Right atrium auricular region (tissue), 2 donors: ENCODE results near the gene IL31. TPM values are rescaled to one million over a fixed set of nuclear protein-coding genes. Genes with fewer than 3 reads are reported as not detected.

Experiments
- DNase-seq: peaks from one replicate; pipeline ENCODE4 v3.0.0-alpha.2; 2019; ENCODE audit warnings: low spot score
- H3K27ac ChIP-seq, 2 donors: fragments of 200-600 bp; sonication (generic); 1 replicate in 1 of 2; 2 replicates in 1 of 2; pipeline ENCODE4 v1.5.1; 2016 to 2019
- H3K27me3 ChIP-seq, 2 donors: fragments of 200-600 bp; sonication (generic); one replicate each; pipeline versions ENCODE4 v1.5.1 to v1.6.0; 2017 to 2019
- H3K36me3 ChIP-seq: fragments of 200-600 bp; sonication (generic); one replicate; pipeline ENCODE4 v1.5.1; 2016
- H3K4me1 ChIP-seq, 2 donors: fragments of 200-600 bp; sonication (generic); one replicate each; pipeline versions ENCODE4 v1.5.1 to v1.6.0; 2017 to 2019
- H3K4me3 ChIP-seq, 2 donors: fragments of 200-600 bp; sonication (generic); 1 replicate in 1 of 2; 2 replicates in 1 of 2; pipeline ENCODE4 v1.5.1; 2017 to 2019; ENCODE audit warnings: mild to moderate bottlenecking in 1 of 2, moderate library complexity in 1 of 2
- H3K9me3 ChIP-seq, 2 donors: fragments of 200-600 bp; sonication (generic); one replicate each; pipeline ENCODE4 v1.5.1; 2019
- total RNA-seq, 2 donors: library from RNA; depleted of rRNA; stranded (reverse); fragments of >200 nt; gene quantifications; one replicate each; pipeline ENCODE4 v1.1.0, GENCODE V29; 2016
- TF ChIP-seq, protein P1 (sequence below), 2 donors: fragments of 200-600 bp; sonication (generic); IDR thresholded peaks; one replicate each; pipeline ENCODE4 v1.5.1; 2019; ENCODE audit warnings: antibody characterized with exemption in 2 of 2

The IL31 gene
- total RNA-seq, 2 donors from 2014 or later, result not detected

DNA sequence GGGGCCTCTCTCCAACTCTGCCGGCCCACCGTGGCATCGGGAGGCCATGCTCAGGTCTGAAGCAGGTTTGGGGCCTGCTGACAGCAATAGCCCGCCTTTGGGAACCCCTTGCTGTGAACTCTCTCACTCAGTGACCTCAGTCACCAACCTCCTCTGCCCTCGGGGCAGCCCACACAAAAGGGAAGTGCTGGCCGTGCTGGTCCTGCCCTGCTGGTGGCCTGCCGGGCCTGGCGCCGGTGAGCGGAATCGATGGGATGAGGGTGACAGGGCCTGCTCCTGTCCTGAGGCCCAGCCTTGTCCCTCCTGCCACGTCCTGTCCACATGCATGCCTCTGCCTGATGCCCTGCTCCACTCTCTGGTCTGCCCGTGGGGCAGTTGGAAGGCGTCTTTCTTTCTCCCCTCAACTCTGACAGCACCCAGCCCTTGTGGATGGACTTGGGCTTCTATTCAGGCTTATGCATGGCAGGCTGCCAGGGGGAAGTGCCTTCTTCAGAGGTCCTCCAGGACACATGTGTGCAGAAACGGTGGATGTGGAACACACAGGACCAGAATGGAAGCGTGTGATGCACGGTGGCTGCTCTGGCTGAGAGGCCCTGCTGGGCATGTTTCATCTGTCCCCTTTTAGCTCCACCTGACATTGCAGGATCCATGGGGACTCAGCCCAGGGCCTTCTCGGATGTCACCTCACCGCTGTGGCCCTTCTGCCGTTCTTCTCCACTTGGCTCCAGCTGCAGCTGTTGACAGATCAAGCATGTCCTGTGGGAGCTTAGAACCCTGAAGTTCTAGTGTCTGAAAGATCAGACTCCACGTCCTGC, 31.9 kb downstream of the IL31 start:
- no peak overlapping the region for H3K4me3 ChIP-seq
- no peak overlapping the region for H3K27ac ChIP-seq
- no peaks in the 10 kb centered on the region for H3K4me1 ChIP-seq
- DNase-seq, result no peak
- TF ChIP-seq, protein P1, sequence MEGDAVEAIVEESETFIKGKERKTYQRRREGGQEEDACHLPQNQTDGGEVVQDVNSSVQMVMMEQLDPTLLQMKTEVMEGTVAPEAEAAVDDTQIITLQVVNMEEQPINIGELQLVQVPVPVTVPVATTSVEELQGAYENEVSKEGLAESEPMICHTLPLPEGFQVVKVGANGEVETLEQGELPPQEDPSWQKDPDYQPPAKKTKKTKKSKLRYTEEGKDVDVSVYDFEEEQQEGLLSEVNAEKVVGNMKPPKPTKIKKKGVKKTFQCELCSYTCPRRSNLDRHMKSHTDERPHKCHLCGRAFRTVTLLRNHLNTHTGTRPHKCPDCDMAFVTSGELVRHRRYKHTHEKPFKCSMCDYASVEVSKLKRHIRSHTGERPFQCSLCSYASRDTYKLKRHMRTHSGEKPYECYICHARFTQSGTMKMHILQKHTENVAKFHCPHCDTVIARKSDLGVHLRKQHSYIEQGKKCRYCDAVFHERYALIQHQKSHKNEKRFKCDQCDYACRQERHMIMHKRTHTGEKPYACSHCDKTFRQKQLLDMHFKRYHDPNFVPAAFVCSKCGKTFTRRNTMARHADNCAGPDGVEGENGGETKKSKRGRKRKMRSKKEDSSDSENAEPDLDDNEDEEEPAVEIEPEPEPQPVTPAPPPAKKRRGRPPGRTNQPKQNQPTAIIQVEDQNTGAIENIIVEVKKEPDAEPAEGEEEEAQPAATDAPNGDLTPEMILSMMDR (IDR thresholded peaks at IDR 0.05), result no peak
- peaks cover 53% of the 10 kb centered on the region for H3K36me3 ChIP-seq
- no peaks in the 10 kb centered on the region for H3K9me3 ChIP-seq
- H3K27me3 ChIP-seq, result no peaks in the 10 kb centered on the region

DNA sequence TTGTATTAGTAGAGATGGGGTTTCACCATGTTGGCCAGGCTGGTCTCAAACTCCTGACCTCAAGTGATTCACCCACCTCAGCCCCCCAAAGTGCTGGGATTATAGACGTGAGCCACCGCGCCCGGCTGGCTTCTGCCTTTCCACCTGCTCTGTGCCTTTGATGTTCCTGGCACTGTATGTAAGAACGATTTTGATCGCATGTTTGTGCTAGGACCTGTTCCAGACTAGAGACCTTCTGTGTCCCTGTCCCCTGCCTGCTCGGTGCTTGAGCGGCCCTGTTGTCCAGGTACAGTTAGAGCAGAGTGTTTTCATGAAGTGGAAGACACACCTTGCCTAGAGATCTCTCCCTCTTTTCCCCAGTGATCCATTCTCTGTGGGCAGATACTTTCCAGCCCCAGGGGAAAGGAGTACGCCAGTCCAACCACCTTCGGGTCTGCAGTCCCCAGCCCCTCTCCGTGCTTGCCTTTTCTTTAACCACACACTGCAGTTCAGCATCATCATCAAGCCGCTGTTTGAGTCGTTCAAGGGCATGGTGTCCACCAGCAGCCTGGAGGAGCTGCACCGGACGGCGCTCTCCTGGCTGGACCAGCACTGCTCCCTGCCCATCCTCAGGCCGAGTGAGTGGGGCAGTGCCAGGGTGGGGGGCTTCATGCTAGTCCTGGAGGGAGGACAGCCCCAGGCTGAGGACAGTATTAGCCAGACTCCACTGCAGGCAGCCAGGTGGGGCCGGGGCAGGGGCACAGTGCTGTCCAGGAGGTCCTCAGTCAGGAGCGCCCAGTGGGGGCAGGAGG, 33.4 kb downstream of the IL31 start:
- Histone ChIP-seq H3K36me3 (peaks cover 59% of the 10 kb centered on the region), H3K9me3 (no peaks in the 10 kb centered on the region), H3K4me1 (no peaks in the 10 kb centered on the region), H3K27ac (no peak overlapping the region), H3K27me3 (no peaks in the 10 kb centered on the region), H3K4me3 (no peak overlapping the region)
- DNase-seq, result no peak
- TF ChIP-seq, protein P1 (IDR thresholded peaks at IDR 0.05), result no peak

DNA sequence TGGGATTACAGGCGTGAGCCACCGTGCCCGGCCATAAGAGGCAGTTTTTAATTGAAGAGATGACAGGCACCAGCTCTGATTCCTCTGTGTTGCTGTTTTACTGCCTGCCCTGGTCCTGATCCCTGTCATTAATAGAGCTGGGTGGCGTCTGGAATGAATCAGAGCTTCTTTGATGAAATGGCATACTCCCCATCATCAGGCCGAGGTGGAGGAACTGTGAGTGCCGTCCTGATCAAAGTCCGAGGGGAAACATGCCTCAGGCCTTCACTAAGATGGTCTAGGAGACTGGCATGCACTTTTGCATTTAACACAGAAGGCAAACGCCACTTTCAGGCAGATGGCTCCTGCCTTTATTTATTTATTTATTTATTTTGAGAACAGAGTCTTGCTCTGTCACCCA, 34.1 kb downstream of the IL31 start:
- H3K36me3 ChIP-seq, result peaks cover 66% of the 10 kb centered on the region
- TF ChIP-seq, protein P1 (IDR thresholded peaks at IDR 0.05), result no peak

DNA sequence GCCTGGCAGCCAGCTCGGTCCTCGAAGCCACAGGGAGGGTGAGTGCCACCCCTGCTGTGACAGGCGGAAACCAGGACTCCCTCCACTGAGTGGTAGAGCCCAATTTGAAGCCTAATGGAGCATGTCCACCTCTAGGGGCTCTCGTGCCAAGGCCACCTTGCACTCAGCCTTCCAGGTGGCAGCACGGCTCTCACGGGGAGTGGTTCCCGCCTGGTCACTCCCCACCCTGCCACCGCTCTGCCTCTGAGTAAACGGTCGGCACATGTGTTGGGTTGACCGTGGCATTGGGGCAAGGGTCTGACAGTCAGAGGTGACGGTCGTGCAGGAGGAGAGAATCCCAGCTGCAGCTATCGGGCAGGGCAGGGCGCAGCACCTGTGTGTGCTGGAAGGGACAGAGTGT, 34.8 kb downstream of the IL31 start:
- Histone ChIP-seq H3K27ac (no peak overlapping the region), H3K4me3 (no peak overlapping the region), H3K4me1 (no peaks in the 10 kb centered on the region), H3K27me3 (no peaks in the 10 kb centered on the region), H3K36me3 (peaks cover 72% of the 10 kb centered on the region), H3K9me3 (no peaks in the 10 kb centered on the region)
- DNase-seq, result no peak
- TF ChIP-seq, protein P1 (IDR thresholded peaks at IDR 0.05), result no peak

More for the DNA sequence above, 34.1 kb downstream of the IL31 start:
- Histone ChIP-seq H3K9me3 (no peaks in the 10 kb centered on the region), H3K27me3 (no peaks in the 10 kb centered on the region), H3K4me3 (no peak overlapping the region), H3K4me1 (no peaks in the 10 kb centered on the region), H3K27ac (no peak overlapping the region)
- DNase-seq, result no peak

GRCh38 chr12:122138616-122139015, 35.4 kb downstream of the IL31 start:
- DNase-seq, result no peak
- Histone ChIP-seq H3K4me3 (no peak overlapping the region), H3K9me3 (no peaks in the 10 kb centered on the region), H3K4me1 (no peaks in the 10 kb centered on the region), H3K36me3 (peaks cover 74% of the 10 kb centered on the region), H3K27ac (no peak overlapping the region), H3K27me3 (no peaks in the 10 kb centered on the region)
- TF ChIP-seq, protein P1 (IDR thresholded peaks at IDR 0.05), result no peak
